ENCODE results near the gene VPS54. TPM values are rescaled to one million over a fixed set of nuclear protein-coding genes. Genes with fewer than 3 reads are reported as not detected.
A peak's percentile ranks its signal among the peaks of the same experiment; 100 is the strongest.

VPS54 gene
- polyA plus RNA-seq, 3 donors: 11.4 to 17.3 (median 11.5) TPM

- no peaks in the 10 kb centered on the region for H3K36me3 Mint-ChIP-seq
- no peak overlapping the region for H3K9ac ChIP-seq (ENCODE audit: insufficient read depth, low read length, poor library complexity, severe bottlenecking)
- no peaks in the 10 kb centered on the region for H3K9me3 Mint-ChIP-seq
Observed at GRCh38 chr2:64065516-64065915, 46.3 kb upstream of the VPS54 start.

GRCh38 chr2:64063924-64064331 is 44.7 kb upstream of the VPS54 start:
- Histone ChIP-seq H3K4me1 (ENCODE audit: control insufficient read depth in 1 of 2, insufficient read depth in 2 of 2, low read length in 2 of 2) (peaks cover 0 to 11% of the 10 kb centered on the region in 2 donors), H3K4me3 (replicated peaks in 1 of 3; ENCODE audit: low read depth in 2 of 3, low read length in 3 of 3) (no peak overlapping the region), H3K9me3 (replicated peaks in 1 of 2; ENCODE audit: control insufficient read depth in 1 of 2, insufficient read depth in 1 of 2, low read length in 2 of 2) (no peaks in the 10 kb centered on the region), H3K36me3 (replicated peaks in 1 of 2; ENCODE audit: control insufficient read depth in 1 of 2, insufficient read depth in 2 of 2, low read length in 2 of 2) (no peaks in the 10 kb centered on the region), H3K27ac (ENCODE audit: low read depth in 1 of 2, low read length in 2 of 2) (no peak overlapping the region), H3K9ac (ENCODE audit: insufficient read depth, low read length, poor library complexity, severe bottlenecking) (no peak overlapping the region), H3K79me2 (ENCODE audit: insufficient read depth, low read length) (no peaks in the 10 kb centered on the region), H3K4me2 (replicated peaks; ENCODE audit: extremely low read depth, low read length, poor library complexity, severe bottlenecking) (no peak overlapping the region), H3K27me3 (ENCODE audit: control insufficient read depth in 2 of 2, insufficient read depth in 2 of 2, low read length in 2 of 2) (no peaks in the 10 kb centered on the region), H4K20me1 (ENCODE audit: insufficient read depth, low read length) (no peaks in the 10 kb centered on the region), H2AFZ (ENCODE audit: insufficient read depth, low read depth, low read length, poor library complexity, severe bottlenecking) (no peak overlapping the region)
- no peak for DNase-seq
- intact Hi-C loops (cut with micrococcal nuclease): no loop called here
- H3K9me3 Mint-ChIP-seq: no peaks in the 10 kb centered on the region
- peaks cover 0 to 2% (median 2%) of the 10 kb centered on the region in 3 donors for H3K27me3 Mint-ChIP-seq (ENCODE audit: low read depth in 3 of 3)
- 95% methylated on average over 3 of the region's 4 CpGs for WGBS (ENCODE audit: insufficient coverage)
- H3K27ac Mint-ChIP-seq: peak overlapping the region in 3 of 7 donors; percentile 10 to 51 (median 21)
- no peak overlapping the region for H3K4me3 Mint-ChIP-seq
- peaks cover 10% of the 10 kb centered on the region for H3K4me1 Mint-ChIP-seq
- TF ChIP-seq, protein P1, sequence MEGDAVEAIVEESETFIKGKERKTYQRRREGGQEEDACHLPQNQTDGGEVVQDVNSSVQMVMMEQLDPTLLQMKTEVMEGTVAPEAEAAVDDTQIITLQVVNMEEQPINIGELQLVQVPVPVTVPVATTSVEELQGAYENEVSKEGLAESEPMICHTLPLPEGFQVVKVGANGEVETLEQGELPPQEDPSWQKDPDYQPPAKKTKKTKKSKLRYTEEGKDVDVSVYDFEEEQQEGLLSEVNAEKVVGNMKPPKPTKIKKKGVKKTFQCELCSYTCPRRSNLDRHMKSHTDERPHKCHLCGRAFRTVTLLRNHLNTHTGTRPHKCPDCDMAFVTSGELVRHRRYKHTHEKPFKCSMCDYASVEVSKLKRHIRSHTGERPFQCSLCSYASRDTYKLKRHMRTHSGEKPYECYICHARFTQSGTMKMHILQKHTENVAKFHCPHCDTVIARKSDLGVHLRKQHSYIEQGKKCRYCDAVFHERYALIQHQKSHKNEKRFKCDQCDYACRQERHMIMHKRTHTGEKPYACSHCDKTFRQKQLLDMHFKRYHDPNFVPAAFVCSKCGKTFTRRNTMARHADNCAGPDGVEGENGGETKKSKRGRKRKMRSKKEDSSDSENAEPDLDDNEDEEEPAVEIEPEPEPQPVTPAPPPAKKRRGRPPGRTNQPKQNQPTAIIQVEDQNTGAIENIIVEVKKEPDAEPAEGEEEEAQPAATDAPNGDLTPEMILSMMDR (IDR thresholded peaks at IDR 0.05): no peak
- H3K36me3 Mint-ChIP-seq: no peaks in the 10 kb centered on the region

More at GRCh38 chr2:64065516-64065915, 46.3 kb upstream of the VPS54 start:
- peaks cover 0 to 11% of the 10 kb centered on the region in 2 donors for H3K4me1 ChIP-seq (ENCODE audit: control insufficient read depth in 1 of 2, insufficient read depth in 2 of 2, low read length in 2 of 2)
- no peaks in the 10 kb centered on the region for H3K9me3 ChIP-seq (replicated peaks in 1 of 2; ENCODE audit: control insufficient read depth in 1 of 2, insufficient read depth in 1 of 2, low read length in 2 of 2)
- DNase-seq: no peak
- Mint-ChIP-seq H3K4me1 (peaks cover 10% of the 10 kb centered on the region), H3K27ac (no peak overlapping the region), H3K4me3 (no peak overlapping the region), H3K27me3 (ENCODE audit: low read depth in 3 of 3) (peaks cover 0 to 4% (median 0%) of the 10 kb centered on the region in 3 donors)
- no peak overlapping the region for H3K27ac ChIP-seq (ENCODE audit: low read depth in 1 of 2, low read length in 2 of 2)
- H4K20me1 ChIP-seq (ENCODE audit: insufficient read depth, low read length): no peaks in the 10 kb centered on the region
- no peak overlapping the region for H3K4me2 ChIP-seq (replicated peaks; ENCODE audit: extremely low read depth, low read length, poor library complexity, severe bottlenecking)
- 67% methylated on average over 4 of the region's 6 CpGs for WGBS (ENCODE audit: insufficient coverage)
- no peaks in the 10 kb centered on the region for H3K79me2 ChIP-seq (ENCODE audit: insufficient read depth, low read length)
- TF ChIP-seq, protein P1 (IDR thresholded peaks at IDR 0.05): no peak
- H2AFZ ChIP-seq (ENCODE audit: insufficient read depth, low read depth, low read length, poor library complexity, severe bottlenecking): no peak overlapping the region
- H3K36me3 ChIP-seq (replicated peaks in 1 of 2; ENCODE audit: control insufficient read depth in 1 of 2, insufficient read depth in 2 of 2, low read length in 2 of 2): no peaks in the 10 kb centered on the region
- H3K27me3 ChIP-seq (ENCODE audit: control insufficient read depth in 2 of 2, insufficient read depth in 2 of 2, low read length in 2 of 2): no peaks in the 10 kb centered on the region
- intact Hi-C loops (cut with micrococcal nuclease): no loop called here
- H3K4me3 ChIP-seq (replicated peaks in 1 of 3; ENCODE audit: low read depth in 2 of 3, low read length in 3 of 3): no peak overlapping the region
